ENCODE data around the gene HDLBP.
"Not testable (repeated sequence)": the region's sequence is repeated elsewhere in the genome, so short reads cannot be mapped to it uniquely, and the experiment has no call there.

HDLBP gene

DNA sequence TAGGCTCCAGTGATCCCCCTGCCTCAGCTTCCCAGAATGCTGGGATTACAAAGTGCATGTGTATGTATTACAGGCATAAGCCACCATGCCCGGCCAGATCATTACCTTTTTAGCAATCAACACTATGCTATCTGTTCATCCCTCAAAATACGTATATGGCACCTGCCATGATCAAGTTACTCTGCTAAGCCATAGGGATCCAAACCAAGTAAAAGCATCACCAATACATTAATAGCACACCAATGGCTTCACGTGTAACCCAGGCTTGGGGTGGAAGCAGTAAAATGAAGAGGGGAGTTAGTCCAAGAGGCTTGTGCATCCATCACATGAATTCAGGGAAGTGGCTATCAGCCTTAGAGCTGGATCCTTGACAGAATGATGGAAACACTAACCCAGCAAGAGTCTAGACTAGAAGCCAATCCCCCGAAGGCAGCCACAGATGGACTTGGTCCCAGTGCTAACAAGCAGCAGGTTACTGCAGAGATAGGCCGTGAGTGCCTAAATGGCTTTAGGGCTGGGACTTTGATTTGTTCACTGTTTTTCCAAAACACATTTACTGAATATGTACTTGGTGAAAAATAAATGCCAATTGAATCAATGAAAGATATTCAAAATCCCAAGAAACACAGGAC is 11.3 kb downstream of the HDLBP start:
- DNase-seq: no peak

DNA sequence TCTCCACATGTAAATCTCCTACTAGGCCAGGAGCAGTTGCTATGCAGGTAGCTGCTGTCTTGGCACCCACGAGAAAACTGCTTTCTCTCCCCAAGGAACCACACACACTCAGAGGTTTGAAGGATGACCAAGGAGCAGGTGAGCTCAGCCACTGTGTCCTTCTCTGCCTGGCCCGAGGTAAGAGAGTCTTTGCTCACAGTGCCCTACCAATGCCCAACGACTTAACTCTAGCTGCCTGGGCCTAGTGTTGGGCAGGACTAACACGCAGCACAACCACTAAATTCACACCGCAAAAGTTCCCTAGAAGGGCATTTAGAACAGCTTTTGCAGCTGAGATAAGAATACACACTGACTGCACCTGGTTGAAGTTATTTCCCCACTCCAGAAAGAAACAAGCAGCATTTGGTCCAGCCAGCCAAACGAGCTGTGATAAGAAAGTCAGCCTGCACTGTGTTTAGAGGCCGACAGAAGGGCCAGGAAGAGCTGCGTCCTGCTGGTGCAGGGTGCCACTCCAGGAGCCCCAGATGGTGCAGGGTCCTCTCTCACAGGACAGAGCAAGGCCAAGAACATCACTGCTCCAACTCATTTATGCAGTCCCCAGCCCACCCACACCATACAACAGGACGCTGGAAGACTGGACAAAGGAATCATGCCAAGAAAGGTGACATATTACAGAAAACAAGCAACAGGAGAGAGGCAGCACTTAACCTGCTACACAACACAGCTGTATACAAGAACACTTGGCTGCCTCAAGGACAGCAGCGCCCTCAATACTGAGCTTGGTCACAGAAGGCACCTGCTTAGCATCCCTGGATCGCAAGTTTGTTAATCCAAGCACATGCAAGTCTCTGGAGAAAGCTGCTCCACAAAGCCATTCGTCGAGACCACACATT is 12.5 kb downstream of the HDLBP start:
- DNase-seq: no peak

- DNase-seq: no peak
Observed at GRCh38 chr2:241302083-241302482, 13.4 kb downstream of the HDLBP start.

DNA sequence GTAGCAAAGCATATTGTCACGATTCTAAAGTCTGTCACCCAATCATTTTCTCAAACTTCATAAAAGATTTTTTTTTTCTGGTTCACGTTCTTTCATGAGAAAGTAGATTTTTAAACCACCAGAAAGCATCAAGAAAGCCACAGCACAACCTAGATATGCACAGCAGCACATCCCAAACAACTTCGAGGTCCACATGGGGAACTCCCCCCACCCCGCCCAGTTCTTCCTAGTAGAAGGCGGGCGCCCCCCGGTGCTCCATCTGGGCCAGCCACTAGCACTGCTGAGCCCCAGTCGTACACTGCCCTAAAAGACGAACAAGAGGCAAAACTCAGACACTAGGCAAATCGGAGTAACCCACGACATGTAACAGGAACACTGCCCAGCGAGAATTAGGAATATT is 15.5 kb downstream of the HDLBP start:
- DNase-seq: no peak

DNA sequence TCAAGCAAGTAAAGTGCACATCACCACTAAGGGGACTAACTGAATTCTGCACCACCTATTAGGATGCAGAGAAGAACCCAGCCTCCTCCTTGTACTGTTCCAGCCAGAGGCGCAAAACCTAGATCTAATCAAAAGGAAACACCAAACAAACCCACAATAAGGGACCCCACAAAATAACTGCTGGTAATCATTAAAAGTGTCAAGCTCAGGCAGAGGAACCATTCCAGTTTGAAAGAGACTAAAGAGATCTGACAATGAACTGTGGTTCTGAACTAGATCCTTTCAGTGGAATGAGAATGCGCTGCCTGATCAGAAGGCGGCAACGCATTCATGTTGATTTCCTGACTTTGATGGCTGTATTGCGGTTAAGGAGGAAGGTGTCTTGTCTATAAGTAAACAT is 16.8 kb downstream of the HDLBP start:
- DNase-seq: no peak

- no peak for DNase-seq
Observed at GRCh38 chr2:241296767-241297166, 18.7 kb downstream of the HDLBP start.

DNA sequence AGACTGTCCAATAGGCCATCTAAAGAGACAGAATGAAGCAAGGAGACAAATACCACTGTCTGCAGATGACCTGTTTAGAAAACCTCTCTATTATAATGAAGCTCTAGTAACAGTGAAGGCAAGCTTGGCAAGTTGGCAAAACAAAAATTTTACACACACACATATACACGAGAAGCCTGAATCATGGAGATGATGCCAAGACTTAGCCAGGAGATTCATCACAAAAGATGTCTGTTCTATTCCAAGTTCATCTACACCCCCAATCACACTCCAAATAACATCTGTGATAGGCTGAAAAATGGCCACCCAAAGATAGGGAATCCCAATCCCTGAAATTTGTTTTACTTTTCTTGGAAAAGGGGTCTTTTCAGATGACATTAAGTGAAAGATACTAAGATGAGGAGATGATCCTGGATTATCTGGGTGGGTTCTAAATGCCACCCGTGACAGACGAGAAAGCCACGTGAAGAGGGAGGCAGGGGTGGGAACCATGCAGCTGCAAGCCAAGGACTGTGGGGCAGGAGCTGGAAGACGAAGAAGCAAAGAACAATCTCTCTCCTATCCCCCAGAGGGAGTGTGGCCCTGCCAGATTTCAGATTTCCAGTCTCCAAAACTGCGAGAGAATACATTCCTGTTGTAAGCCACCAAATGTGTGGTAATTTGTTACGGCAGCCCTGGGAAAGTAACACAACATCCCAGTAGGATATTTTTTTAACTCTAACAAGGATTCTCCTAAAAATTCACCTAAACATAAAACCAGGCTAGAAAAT is 20.0 kb downstream of the HDLBP start:
- no peak for DNase-seq

DNA sequence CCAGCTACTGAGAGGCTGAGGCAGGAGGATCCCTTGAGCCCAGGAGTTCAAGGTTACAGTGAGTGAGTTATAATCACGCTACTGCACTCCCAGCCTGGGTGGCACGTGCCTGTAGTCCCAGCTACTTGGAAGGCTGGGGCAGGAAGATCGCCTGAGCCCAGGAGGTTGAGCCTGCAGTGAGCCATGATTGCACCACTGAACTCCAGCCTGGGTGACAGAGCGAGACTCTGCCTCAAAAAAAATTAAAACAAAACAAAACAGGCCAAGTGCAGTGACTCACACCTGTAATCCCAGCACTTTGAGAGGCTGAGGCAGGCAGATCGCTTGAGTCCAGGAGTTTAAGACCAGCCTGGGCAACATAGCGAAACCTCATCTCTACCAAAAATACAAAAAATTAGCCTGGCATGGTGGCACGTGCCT is 22.1 kb downstream of the HDLBP start:
- DNase-seq: not testable (repeated sequence)

- no peak for DNase-seq
Observed at GRCh38 chr2:241291977-241292376, 23.5 kb downstream of the HDLBP start.

GRCh38 chr2:241291153-241291552 is 24.3 kb downstream of the HDLBP start:
- DNase-seq: no peak

- no peak for DNase-seq
Observed at GRCh38 chr2:241289597-241289996, 25.9 kb downstream of the HDLBP start.

- no peak for DNase-seq
Observed at GRCh38 chr2:241289053-241289452, 26.4 kb downstream of the HDLBP start.

GRCh38 chr2:241288324-241288888 is 27.1 kb downstream of the HDLBP start:
- no peak for DNase-seq

- no peak for DNase-seq
Observed at GRCh38 chr2:241286348-241287090, 29.0 kb downstream of the HDLBP start.

DNA sequence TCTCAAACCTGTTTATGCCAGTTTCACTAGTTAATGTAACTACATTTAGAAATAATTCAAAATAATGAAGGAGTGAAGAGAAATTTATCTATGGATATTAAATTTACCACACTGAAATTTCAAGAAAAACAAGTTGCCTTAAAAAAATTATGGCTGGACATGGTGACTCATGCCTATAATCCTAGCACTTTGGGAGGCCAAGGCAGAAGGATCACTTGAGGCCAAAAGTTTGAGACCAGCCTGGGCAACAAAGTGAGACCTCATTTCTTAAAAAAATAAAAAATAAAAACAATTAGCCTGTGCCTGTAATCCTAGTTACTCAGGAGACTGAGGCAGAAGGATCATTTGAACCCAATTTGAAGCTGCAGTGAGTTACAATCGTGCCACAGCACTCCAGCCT is 29.9 kb downstream of the HDLBP start:
- DNase-seq: no peak

DNA sequence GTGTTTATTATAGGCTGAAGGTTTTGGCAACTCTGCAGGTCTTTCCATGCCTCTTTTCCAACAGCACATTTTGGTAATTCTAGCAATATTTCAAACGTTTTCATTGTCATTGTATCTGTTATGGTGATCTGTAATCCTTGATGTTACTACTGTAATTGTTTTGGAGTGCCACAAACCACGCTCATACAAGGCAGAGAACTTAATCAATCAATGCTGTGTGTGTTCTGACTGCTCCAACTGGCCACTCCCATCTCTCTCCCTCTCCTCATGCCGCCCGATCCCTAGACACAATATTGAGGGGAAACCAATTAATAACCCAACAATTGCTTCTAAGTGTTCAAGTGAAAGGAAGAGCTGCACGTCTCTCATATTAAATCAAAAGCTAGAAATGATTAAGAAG is 32.9 kb downstream of the HDLBP start:
- no peak for DNase-seq

DNA sequence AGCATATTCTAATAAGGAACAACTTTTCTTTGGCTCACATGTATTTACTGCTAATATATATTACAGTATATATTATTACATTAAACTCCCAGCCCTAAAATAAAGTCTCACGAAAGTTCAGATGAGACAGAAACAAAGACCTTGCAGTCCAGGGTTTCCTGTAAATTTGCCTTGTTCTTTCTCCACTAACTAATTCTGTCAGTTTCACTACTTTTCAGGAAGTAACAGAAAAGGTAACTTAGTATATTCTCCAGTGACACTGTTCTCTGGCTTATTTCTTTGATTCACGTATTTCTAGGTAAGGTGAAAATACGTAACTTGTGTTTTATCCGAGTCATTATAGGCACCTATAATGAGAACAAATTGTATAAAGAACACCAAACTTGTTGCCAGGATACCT is 35.2 kb downstream of the HDLBP start:
- DNase-seq: no peak

- DNase-seq: no peak
Observed at GRCh38 chr2:241279828-241280227, 35.6 kb downstream of the HDLBP start.

- peak in 1 of 2 experiments; percentile 25 for DNase-seq
Observed at GRCh38 chr2:241279413-241279812, 36.1 kb downstream of the HDLBP start.

DNA sequence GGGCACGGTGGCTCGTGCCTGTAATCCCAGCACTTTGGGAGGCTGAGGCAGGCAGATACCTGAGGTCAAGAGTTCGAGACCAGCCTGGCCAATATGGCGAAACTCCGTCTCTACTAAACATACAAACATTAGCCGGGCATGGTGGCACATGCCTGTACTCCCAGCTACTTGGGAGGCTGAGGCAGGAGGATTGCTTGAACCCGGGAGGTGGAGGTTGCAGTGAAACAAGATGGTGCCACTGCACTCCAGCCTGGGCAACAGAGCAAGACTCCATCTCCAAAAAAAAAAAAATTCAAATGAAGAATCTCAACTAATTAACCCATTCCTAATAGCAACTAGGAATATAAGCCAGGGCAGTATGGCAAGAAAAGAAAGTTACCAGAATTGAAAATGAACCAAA is 37.2 kb downstream of the HDLBP start:
- DNase-seq: not testable (repeated sequence)

GRCh38 chr2:241275910-241276309 is 39.6 kb downstream of the HDLBP start:
- no peak for DNase-seq

DNA sequence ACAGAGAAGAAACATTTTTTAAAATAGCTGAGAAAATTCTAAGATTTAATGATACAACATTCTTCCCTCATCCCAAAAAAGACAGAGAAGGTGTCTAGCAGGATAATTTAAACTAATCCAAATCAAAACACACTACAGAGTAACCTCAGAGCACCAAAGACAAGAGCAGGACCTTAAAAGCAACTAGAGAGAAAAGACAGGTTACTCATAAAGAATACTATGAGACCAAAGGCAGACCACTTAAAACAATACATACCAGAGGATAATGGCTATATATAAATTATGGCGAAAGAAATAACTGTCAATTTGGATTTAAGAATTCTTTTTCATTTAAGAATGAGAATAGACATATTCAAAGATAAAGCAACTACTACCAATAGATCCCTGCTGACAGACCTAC is 40.0 kb downstream of the HDLBP start:
- DNase-seq: no peak

GRCh38 chr2:241274127-241274526 is 41.3 kb downstream of the HDLBP start:
- DNase-seq: peak in 1 of 2 experiments; percentile 10

Measured in NCI-H526 (cell line).